SW 1271 (cell line): ENCODE data around the gene VAPA.

Experiments
- DNase-seq, 2 experiments: peaks; one replicate each; lab custom pipeline; 2025; lab: John Stamatoyannopoulos, UW

VAPA gene, protein sequence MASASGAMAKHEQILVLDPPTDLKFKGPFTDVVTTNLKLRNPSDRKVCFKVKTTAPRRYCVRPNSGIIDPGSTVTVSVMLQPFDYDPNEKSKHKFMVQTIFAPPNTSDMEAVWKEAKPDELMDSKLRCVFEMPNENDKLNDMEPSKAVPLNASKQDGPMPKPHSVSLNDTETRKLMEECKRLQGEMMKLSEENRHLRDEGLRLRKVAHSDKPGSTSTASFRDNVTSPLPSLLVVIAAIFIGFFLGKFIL

DNA sequence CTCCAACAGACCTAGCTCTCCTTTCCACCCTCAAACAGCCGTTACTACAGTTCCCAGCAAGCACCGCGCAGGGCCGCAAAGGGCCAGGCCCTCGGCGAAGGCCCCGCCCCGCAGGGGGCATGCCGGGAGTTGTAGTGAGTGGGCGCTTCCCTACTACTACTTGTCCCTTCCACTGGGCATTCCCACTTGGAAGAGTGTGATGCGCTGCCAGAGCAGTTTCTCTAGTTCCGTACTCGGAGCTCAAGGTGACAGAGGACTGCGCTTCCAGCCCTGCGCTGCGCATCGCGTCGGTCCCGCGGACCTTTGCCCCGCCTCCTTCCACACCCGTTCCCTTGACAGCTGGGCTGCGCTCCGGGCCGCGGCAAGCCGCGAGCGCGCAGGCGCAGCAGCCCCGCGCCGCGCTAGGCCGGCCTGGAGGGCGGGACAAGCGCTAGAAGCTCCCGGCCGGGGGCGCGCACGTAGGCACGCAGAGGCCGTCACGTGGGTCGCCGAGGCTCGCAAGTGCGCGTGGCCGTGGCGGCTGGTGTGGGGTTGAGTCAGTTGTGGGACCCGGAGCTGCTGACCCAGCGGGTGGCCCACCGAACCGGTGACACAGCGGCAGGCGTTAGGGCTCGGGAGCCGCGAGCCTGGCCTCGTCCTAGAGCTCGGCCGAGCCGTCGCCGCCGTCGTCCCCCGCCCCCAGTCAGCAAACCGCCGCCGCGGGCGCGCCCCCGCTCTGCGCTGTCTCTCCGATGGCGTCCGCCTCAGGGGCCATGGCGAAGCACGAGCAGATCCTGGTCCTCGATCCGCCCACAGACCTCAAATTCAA lies at the start of gene VAPA:
VAPA (plus strand) TSS at position 491 of the 808 bp plus-strand sequence; CDS start at position 732, 241 bp downstream.
- DNase-seq: peak; percentile 66 to 87

DNA sequence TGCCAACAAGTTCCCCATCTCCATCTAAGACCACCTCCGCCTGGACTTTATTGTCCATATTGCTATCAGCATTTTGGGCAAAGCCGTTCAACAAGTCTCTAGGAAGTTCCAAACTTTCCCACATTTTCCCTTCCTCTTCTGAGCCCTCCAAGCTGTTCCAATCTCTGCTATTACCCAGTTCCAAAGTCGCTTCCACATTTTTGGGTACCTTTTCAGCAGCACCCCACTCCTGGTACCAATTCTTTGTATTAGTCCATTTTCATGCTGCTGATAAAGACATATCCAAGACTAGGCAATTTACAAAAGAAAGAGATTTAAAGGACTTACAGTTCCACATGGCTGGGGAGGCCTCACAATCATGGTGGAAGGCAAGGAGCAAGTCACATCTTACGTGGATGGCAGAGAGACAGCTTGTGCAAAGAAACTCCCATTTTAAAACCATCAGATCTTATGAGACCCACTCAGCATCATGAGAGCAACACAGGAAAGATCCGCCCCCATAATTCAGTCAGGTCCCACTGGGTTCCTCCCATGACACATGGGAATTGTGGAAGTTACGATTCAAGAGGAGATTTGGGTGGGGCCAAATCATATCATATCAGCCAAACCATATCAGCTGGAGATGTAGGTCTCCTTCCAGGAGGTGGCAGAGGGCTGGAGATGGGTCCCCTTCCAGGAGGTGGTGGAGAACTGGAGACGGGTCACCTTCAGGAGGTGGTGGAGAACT lies 47.9 kb upstream of the VAPA start:
- DNase-seq: no peak

DNA sequence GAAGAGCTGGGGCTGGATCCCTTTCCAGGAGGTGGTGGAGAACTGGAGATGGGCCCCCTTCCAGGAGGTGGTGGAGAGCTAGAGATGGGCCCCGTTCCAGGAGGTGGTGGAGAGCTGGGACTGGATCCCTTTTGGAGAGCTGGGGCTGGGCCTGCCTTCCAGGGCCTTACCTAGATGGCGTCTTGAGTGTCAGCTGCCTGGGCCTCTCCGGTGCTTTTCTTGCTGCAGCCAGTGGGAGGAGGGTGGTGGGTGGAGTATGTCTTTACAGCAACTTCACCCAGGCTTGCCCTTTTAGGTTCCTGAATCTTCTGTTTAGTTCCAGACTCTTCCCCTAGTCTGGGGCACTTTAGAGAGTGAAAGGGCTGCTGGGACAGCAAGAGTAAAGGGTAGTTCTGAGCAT lies 47.2 kb upstream of the VAPA start:
- DNase-seq: no peak

DNA sequence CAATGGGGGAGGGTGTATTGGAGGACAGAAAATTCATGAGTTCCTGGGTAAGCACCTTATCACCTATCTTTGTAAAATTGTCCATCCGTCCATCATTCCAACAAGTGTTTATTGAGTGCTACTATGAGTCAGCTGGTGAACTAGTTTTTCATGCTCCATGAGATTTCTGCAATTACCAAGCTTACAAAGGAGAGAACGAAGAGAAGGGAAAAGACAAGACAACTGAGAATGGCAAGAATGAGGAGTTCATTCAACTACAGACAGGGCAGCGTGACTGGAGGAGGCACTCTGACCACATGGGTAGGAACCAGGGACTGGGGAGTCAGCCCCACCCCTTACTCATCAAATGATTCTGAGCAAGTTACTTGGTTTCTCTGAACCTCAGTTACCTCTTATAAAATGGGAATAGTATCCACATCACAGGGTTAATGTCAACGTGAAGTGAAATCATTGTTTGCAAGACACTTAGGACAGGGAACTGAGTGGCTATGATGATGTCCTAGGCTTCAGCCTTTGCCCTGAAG lies 46.7 kb upstream of the VAPA start:
- no peak for DNase-seq

DNA sequence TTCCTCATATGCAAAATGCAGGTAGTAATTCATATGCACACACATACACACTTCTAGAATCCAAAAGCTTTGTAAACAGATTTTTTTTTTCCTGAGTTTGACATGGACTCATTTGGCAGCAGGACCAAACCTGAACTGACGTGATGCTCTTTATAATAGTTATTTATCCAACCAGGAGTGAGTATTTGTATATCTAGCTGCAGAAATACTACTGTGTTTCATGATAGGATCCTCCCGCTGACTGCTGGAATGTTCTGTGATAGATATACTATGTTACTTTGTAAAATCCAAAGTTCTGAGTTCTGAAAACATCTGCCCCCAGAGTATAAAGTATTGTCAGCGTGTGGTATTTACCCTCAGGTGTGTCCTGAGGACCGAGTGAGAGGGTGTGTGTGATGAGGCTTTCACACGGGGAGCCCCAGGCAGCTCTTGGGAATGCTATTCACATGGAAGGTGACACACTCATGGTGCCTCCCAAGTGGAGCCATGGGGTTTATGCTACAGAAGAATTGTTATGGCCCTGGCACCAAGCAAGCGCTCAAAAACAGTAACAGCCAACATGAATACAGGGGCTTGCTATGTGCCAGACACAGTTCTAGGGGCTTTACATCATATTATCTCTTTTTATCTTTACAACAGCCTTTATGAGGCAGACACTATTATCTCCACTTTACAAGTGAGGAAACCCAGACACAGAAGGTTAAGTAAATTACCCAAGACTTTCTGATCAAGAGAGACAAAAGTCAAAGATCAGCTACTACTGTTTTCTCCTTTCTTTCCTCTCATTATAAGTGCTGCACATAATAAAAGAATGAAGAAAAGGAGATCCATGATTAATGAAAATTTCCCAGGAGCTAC lies 44.7 kb upstream of the VAPA start:
- no peak for DNase-seq

DNA sequence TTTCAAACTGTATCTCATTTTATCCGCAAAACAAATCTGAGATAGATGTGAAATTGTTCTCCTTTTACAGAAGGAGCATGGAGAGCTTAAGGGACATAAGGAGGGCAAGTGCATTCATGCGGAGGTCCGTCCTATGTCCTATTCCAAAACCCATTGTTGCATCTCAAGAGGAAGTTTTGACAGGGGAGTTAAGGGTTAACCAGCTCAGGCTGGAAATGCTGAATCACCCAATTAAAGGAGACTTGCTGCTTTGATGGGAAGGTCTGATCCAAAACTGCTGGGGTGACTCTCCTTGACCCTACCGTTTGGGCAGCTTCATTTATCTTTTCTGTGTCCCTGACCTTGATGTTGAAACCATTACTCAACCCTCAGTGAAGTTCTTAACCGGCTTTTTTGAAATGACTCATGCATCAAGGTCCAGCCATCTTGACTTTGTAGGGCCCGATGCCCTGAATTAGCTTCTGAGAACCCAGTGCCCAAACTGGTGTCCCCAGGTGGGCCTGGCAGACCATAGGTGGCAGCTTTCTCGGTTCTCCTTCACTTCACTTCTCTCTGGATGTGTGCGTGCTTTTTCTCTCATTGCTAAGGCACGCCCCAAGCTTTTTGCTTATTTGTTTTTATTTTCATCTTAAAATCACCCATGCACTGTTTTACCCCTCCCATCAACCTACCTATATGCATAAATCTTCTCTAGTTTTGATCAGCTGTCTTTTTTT lies 43.9 kb upstream of the VAPA start:
- DNase-seq: peak in 1 of 2 experiments; percentile 4

DNA sequence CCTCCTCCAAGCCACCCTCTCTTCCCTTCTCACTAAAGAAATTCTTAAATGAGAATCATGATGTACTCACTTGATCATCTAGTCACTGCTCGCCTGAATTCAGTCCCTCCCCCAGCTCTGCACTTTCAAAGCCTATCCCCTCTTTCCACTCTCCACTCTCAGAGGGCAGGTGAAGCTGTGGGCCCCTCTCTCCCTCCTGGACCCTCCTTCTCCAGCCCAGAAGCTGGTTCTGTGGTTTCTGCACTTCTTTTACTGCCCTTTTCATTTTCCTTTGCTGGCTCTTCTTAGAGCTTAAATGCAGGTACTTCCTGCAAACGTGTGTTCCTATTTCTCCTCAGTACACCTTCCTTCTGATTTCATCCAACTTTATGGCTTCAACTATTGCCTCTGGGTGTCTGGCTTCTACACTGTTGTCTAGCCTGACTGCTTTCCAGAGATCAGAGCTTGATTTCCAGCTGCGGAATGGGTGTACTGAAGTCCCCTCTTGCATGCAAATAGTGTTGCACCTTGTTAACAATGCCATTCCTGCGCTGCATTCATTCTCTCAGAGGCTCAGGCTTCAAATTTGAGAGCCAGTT lies 43.3 kb upstream of the VAPA start:
- no peak for DNase-seq

DNA sequence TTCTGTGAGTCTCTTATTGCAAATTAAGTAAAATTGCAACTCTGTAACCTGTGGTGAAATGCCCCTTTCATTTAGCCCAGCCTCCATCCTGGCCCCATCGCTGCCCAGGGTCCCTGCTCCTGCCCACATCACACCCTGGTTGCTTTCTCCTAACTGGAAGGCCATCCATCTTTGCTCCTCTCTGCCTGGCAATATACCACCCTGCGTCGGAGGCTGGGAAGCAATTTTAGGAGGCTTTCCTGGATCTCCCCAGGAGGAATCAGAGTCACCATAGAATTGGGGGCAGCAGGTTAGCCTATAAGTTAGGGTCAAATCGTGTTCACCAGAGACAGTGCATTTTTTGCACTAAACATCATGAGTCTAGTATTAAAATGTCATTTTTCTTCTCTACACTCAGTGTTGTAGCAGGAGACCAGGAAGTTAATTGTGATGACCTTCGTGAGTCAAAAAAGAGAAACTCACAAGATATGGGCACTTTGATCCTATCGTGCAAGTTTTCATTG lies 42.5 kb upstream of the VAPA start:
- no peak for DNase-seq

DNA sequence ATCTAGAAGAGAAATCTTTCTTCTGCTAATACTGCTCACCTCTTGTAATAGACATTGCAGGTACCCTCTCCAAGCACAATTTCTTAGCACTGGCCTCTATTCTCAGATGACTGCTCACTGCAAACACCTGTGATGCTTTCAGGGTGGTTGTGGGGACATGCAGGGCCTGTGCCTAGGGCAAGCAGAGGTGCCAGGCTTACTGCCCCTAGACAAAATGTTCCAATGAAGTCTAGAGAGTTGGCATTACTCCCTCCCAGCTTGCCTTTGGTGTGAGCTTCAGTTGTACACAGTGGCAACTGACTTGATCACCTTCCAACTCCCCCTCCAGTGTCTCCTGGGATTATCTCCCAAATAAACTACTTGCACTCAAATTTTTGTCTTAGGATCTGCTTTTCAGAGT lies 41.0 kb upstream of the VAPA start:
- DNase-seq: no peak

DNA sequence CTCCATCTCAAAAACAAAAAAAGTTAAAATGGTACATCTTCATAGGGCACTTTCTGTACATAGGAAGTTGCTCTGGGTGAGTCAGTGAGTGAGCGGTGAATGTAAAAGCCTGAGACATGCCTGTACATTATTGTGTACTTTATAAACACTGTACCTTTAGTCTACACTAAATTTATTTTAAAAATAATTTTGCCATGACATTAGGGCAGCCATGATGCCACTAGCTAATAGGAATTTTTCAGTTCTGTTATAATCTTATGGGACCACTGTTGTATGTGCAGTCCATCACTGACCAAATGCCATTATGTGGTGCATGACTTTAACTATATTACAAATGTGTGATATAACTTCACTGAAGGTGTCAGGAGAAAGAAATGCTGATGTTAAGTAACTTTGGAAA lies 39.1 kb upstream of the VAPA start:
- DNase-seq: no peak

DNA sequence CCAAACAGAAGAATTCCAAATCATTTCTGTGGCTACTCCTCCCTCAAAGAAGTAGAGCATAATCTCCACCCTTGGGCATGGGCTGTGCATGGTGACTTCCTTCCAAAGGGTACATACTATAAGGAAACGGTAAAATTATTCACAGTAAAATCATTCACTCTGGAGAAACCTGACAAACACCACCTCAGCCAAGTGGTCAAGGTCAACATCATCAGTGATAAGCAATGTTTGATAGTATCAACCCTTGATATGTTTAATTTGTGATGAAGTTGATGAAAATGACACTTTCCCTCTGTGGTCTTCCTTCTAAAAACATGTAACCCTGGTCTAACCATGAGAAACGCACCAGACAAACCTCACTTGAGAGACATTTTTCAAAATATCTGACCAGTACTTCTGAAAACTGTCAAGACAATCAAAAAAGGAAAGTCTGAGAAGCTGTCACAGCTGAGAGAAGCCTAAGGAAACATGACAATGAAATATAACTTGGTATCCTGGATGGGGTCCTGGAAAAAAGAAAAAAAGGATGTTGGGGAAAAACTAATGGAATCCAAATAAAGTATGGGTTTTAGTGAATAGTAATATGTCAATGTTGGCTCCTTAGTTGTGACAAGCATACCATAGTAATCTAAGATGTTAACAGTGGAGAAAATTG lies 37.5 kb upstream of the VAPA start:
- DNase-seq: no peak

DNA sequence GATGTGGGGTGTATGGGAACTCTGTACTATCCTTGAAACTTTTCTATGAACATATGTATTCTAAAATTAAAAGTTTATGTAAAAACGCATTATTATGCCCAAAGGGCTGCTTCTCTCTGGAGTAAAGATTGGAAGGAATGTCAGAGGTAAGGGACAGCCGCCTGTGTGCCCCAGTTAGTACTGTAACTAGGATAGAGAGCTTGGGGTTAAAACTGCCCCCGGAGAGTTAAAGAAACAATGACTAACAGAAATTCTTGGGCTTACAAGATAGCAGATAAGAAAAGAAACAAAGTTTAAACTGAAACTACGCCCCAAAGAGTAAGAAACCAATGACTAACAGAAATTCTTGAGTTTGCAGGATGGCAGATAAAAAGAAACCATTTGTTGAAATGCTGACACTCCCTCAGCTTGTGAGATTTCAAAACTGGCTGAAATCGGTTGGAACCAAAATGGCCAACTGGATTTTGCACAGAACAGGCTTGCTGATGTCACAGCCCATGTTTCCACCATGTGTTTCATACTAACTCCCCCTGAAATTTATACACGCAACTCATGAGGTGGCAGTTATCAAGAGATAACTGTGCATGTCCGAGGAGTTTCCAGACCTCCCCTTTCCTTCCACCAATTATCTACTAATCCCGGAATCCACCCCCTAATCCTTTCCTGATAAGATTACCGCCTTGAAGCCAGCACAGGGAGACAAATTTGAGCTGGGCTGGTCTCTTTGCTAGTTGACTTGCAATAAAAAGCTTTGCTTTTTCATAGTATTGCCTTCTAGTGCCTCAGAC lies 36.8 kb upstream of the VAPA start:
- DNase-seq: peak; percentile 16 to 55

DNA sequence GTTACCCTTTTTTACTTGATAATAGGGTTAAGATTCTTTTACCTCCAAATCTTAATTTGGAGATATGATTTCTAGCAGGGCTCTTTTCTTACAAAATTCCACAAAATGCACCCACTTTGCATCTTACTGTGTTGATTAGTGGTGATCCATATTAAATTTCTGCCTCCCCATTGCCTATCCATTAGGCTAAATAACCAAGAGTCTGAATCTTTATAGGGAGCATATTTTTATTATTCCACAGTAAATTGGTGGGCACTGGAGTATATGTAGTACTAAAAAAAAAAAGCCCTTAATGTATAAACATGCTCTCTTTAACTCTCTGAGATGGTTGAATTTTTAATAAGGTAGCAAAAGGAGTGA lies 36.2 kb upstream of the VAPA start:
- no peak for DNase-seq

DNA sequence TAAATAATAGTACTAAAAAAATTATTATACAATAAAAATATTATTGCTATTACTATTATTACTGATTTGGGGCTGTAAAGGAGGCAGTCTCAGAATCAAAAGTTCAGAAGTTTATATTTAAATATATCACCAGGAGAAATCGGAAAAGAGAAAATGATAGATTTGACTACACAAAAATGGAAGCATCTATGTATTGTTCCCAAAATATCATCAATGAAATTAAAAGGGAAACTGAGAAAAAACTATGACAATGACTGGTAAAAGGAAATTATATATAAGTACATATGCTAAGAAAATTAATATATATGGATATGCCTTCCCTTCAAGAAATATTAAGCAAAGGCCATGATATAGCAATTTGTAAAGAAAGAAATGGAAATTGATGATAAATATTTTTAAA lies 35.7 kb upstream of the VAPA start:
- DNase-seq: no peak

DNA sequence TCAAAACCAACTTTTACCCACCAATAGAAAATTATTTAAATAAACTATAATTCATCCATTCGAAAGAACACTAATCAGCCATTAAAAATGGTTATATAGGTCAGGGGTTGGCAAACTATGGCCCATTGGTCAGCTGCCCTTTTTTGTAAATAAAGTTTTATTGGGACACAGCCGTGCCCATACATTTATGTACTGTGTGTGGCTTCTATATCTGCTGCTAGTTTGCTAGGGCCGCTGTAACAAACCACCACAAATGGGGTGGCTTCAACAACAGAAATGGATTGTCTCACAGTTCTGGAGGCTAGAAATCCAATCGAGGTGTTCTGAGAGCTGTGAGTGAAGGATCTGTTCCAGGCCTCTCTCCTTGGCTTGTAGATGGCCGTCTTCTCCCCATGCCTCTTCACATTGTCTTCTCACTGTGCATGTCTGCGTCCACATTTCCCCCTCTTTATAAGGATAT lies 35.0 kb upstream of the VAPA start:
- DNase-seq: no peak

DNA sequence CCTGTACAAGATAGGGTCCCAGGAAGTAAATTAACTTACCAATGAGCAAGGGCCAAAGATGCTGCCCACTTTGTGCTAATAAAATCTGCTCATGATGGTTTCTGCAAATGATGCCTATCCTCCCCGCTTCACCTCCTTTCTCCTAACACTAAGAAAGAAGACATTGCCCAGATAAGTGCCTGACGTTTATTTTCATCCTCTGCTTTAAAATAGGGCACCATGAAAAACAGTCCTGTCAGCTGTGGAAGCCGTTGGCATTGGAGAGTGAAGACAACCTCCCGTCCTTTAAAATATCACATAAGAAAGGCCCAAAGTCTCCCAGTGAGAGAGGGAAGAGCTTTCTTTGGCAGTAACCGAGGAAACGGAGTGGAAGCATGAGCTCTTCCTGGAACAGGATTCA lies 29.7 kb upstream of the VAPA start:
- no peak for DNase-seq

DNA sequence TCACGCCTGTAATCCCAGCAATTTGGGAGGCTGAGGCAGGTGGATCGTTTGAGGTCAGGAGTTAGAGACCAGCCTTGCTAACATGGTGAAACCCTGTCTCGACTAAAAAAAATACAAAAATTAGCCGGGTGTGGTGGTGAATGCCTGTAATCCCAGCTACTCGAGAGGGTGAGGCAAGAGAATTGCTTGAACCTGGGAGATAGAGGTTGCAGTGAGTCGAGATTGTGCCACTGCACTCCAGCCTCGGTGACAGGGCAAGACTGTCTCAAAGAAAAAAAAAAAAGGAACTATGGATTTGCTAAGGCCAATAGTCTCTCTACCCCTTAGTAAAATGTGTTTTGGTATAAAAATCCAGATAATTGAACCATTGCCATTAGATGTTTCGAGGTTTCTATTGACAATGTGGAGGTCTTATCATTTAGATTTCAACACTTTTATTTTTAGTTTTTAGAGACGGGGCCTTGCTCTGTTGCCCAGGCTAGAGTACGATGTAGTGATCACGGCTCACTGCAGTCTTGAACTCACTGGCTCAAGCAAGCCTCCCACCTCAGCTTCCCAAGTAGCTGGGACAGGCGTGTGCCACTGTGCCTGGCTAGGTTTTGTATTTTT lies 29.2 kb upstream of the VAPA start:
- DNase-seq: no peak

DNA sequence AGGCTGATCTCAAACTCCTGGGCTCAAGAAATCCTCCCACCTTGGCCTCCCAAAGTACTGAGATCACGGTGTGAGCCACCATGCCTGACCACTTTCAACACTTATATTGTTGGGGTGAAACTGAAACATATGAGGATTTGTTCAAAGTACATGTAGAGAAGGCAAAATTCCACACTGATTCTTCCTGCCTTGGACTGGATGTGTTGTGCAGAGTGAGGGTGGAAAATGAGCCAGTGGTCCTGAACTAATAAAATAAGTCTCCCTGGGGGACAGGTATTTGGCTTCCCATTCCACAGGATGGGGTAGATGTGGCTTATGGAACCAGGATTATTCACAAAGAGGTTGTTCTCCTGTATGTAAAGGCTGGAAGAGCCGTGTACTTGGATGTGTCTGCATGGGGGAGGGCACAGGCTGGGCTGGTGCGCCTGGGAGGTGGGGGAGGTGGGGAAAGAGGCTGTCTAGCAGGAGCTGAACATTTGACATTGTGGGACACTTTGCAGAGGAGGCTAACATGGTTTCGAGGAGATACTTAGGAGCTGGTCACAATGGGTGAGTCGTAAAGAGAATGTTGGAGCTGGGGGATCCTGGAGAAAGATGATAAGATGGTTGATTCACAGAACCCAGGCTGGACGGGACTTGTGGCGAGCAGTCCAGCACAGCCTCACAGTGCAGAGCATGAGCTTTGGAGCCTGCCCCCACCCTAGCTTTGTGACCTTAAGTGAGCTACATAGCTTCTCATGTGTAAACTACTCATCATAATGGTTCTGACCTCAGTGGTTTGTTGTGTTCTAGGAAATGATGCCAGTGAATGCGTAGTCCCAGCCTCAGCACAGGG lies 28.4 kb upstream of the VAPA start, which contains the start of gene TXNDC2:
TXNDC2 (plus strand) TSS at position 804 of the 835 bp plus-strand sequence. CDS start 708 bp downstream, outside the sequence.
- no peak for DNase-seq
